HG02588 (cell line): ENCODE measurements around the gene NKRF.

ENCODE experiments used
- ATAC-seq: cut with Tn5 transposase; IDR thresholded peaks from one replicate; pipeline ENCODE4 v1.9.1; 2021; ENCODE audit warnings: mild to moderate bottlenecking, moderate library complexity; ENCODE audit not compliant: unreplicated experiment

The NKRF gene

GRCh38 chrX:119617517-119618164 lies 11.4 kb upstream of the NKRF start:
- peak; percentile 52 for ATAC-seq

- ATAC-seq: no peak
Observed at GRCh38 chrX:119614776-119615175, 8.6 kb upstream of the NKRF start.

- ATAC-seq: no peak
Observed at GRCh38 chrX:119607018-119607389, 780 bp upstream of the NKRF start.

GRCh38 chrX:119605464-119606279 lies 552 bp downstream of the NKRF start:
- peak; percentile 20 for ATAC-seq

GRCh38 chrX:119604766-119605463 lies 1.3 kb downstream of the NKRF start:
- ATAC-seq: no peak

- ATAC-seq: no peak
Observed at GRCh38 chrX:119602701-119603255, 3.4 kb downstream of the NKRF start.

GRCh38 chrX:119589810-119590209 lies 16.4 kb downstream of the NKRF start:
- no peak for ATAC-seq

- ATAC-seq: no peak
Observed at GRCh38 chrX:119583431-119584059, 22.7 kb downstream of the NKRF start.

- no peak for ATAC-seq
Observed at GRCh38 chrX:119579414-119579813, 26.8 kb downstream of the NKRF start.

- peak; percentile 80 for ATAC-seq
Observed at GRCh38 chrX:119574394-119575266, 31.6 kb downstream of the NKRF start, which contains the start of gene UBE2A. TSS of gene UBE2A (plus strand) at chrX:119574563. CDS start at chrX:119574712, 149 bp downstream.

- no peak for ATAC-seq
Observed at GRCh38 chrX:119573840-119574393, 32.3 kb downstream of the NKRF start.

- no peak for ATAC-seq
Observed at GRCh38 chrX:119573222-119573621, 33.0 kb downstream of the NKRF start.

GRCh38 chrX:119570351-119570835 lies 35.8 kb downstream of the NKRF start:
- ATAC-seq: no peak

GRCh38 chrX:119565107-119565663 lies 41.0 kb downstream of the NKRF start, which contains the start of gene STEEP1:
TSS of gene STEEP1 (minus strand) at chrX:119565409. CDS start at chrX:119565355, 54 bp downstream.
- peak; percentile 94 for ATAC-seq

GRCh38 chrX:119552508-119552907 lies 53.7 kb downstream of the NKRF start:
- ATAC-seq: no peak

- ATAC-seq: peak; percentile 44
Observed at GRCh38 chrX:119549327-119550016, 56.8 kb downstream of the NKRF start.

GRCh38 chrX:119541188-119541587 lies 65.0 kb downstream of the NKRF start:
- no peak for ATAC-seq

- no peak for ATAC-seq
Observed at GRCh38 chrX:119539872-119540271, 66.4 kb downstream of the NKRF start.
